BE2C (cell line): ENCODE data around the gene DNAJC17.

Experiments used
- DNase-seq: peaks from one replicate; pipeline ENCODE4 v3.0.0-alpha.2; 2020
- H3K27me3 ChIP-seq: fragments of 250-450 bp; sonication (Bioruptor Pico); 2 replicates; pipeline ENCODE4 v1.5.1; 2020; ENCODE audit warnings: mild to moderate bottlenecking
- H3K36me3 ChIP-seq: fragments of 250-450 bp; sonication (Bioruptor Pico); 2 replicates; pipeline ENCODE4 v1.5.1; 2020; ENCODE audit warnings: mild to moderate bottlenecking
- H3K4me1 ChIP-seq: fragments of 250-450 bp; sonication (Bioruptor Pico); 2 replicates; pipeline ENCODE4 v1.5.1; 2020
- H3K4me3 ChIP-seq: 2 replicates; pipeline ENCODE4 v1.5.1; 2011; ENCODE audit warnings: low read depth, low read length
- H3K9me3 ChIP-seq: fragments of 250-450 bp; sonication (Bioruptor Pico); 2 replicates; pipeline ENCODE4 v1.5.1; 2020
- CTCF ChIP-seq: IDR thresholded peaks from 2 replicates; pipeline ENCODE4 v1.5.1; 2012; ENCODE audit warnings: mild to moderate bottlenecking, low read depth, low read length

Gene DNAJC17

GRCh38 chr15:40772014-40772413, 35.3 kb downstream of the DNAJC17 start:
- H3K27me3 ChIP-seq = no peaks in the 10 kb centered on the region
- peaks cover 24% of the 10 kb centered on the region for H3K36me3 ChIP-seq

GRCh38 chr15:40771242-40771641, 36.0 kb downstream of the DNAJC17 start:
- no peaks in the 10 kb centered on the region for H3K9me3 ChIP-seq
- no peaks in the 10 kb centered on the region for H3K27me3 ChIP-seq
- no peak for TF ChIP-seq CTCF
- no peak overlapping the region for H3K4me3 ChIP-seq
- peaks cover 34% of the 10 kb centered on the region for H3K4me1 ChIP-seq
- H3K36me3 ChIP-seq = peaks cover 16% of the 10 kb centered on the region
- no peak for DNase-seq

More at GRCh38 chr15:40772014-40772413, 35.3 kb downstream of the DNAJC17 start:
- H3K4me1 ChIP-seq = peaks cover 30% of the 10 kb centered on the region
- H3K9me3 ChIP-seq = no peaks in the 10 kb centered on the region
- TF ChIP-seq CTCF = no peak
- peak; percentile 58 for DNase-seq
- no peak overlapping the region for H3K4me3 ChIP-seq

- Histone ChIP-seq H3K9me3 (no peaks in the 10 kb centered on the region), H3K4me3 (no peak overlapping the region), H3K27me3 (no peaks in the 10 kb centered on the region), H3K4me1 (peaks cover 44% of the 10 kb centered on the region), H3K36me3 (peaks cover 6% of the 10 kb centered on the region)
- no peak for DNase-seq
- TF ChIP-seq CTCF = no peak
Observed at GRCh38 chr15:40770147-40770721, 37.0 kb downstream of the DNAJC17 start.

- Histone ChIP-seq H3K4me3 (peak within 1 kb of the TSS; percentile 32), H3K4me1 (peaks cover 50% of the 10 kb centered on the region), H3K9me3 (no peaks in the 10 kb centered on the region), H3K36me3 (no peaks in the 10 kb centered on the region; the same call in 1 of the 2 replicates), H3K27me3 (no peaks in the 10 kb centered on the region)
- peak; percentile 79 for DNase-seq
- no peak; the same call in 1 of the 2 replicates for TF ChIP-seq CTCF
Observed at GRCh38 chr15:40769274-40770146, 37.8 kb downstream of the DNAJC17 start, which contains the start of gene C15orf62. TSS of gene C15orf62 (plus strand) at chr15:40769980. CDS start at chr15:40770496, 516 bp downstream.

- H3K9me3 ChIP-seq = no peaks in the 10 kb centered on the region
- no peak for DNase-seq
- H3K4me1 ChIP-seq = peaks cover 50% of the 10 kb centered on the region
- no peaks in the 10 kb centered on the region for H3K27me3 ChIP-seq
- no peak for TF ChIP-seq CTCF
- no peaks in the 10 kb centered on the region; the same call in 1 of the 2 replicates for H3K36me3 ChIP-seq
- peak overlapping the region; percentile 32 for H3K4me3 ChIP-seq
Observed at GRCh38 chr15:40768521-40769273, 38.6 kb downstream of the DNAJC17 start.
